Adipocyte (in vitro differentiated cells): ENCODE data around the gene ZDHHC3.

Source experiments
- DNase-seq: peaks from one replicate; pipeline ENCODE4 v3.0.0-alpha.2; 2015; ENCODE audit warnings: low read depth
- H3K27me3 ChIP-seq: replicated peaks from 2 replicates; pipeline ENCODE4 v1.7.0; 2013; ENCODE audit warnings: mild to moderate bottlenecking, low read length, moderate library complexity; ENCODE audit not compliant: control insufficient read depth, insufficient read depth
- H3K36me3 ChIP-seq: 2 replicates; pipeline ENCODE4 v1.7.0; 2013; ENCODE audit warnings: low read length, mild to moderate bottlenecking, moderate library complexity; ENCODE audit not compliant: control insufficient read depth, insufficient read depth, severe bottlenecking
- H3K4me1 ChIP-seq: 2 replicates; pipeline ENCODE4 v1.7.0; 2013; ENCODE audit warnings: mild to moderate bottlenecking, low read length, moderate library complexity; ENCODE audit not compliant: control insufficient read depth, insufficient read depth
- H3K4me3 ChIP-seq: 2 replicates; pipeline ENCODE4 v1.7.0; 2013; ENCODE audit warnings: mild to moderate bottlenecking, low read length, moderate library complexity
- H3K9ac ChIP-seq: 2 replicates; pipeline ENCODE4 v1.7.0; 2013; ENCODE audit warnings: mild to moderate bottlenecking, low read length, moderate library complexity
- H3K9me3 ChIP-seq: 2 replicates; pipeline ENCODE4 v1.7.0; 2013; ENCODE audit warnings: mild to moderate bottlenecking, low read length, moderate library complexity; ENCODE audit not compliant: control insufficient read depth

Gene ZDHHC3

GRCh38 chr3:44887101-44887500, 88.9 kb downstream of the ZDHHC3 start:
- no peak overlapping the region for H3K9ac ChIP-seq
- peaks cover 31% of the 10 kb centered on the region for H3K4me1 ChIP-seq
- H3K9me3 ChIP-seq, result peaks cover 3% of the 10 kb centered on the region
- DNase-seq, result no peak
- H3K27me3 ChIP-seq, result no peaks in the 10 kb centered on the region
- H3K36me3 ChIP-seq, result no peaks in the 10 kb centered on the region
- H3K4me3 ChIP-seq, result no peak overlapping the region

GRCh38 chr3:44886561-44886960, 89.4 kb downstream of the ZDHHC3 start:
- Histone ChIP-seq H3K36me3 (no peaks in the 10 kb centered on the region), H3K4me3 (no peak overlapping the region), H3K9me3 (peaks cover 3% of the 10 kb centered on the region), H3K9ac (no peak overlapping the region), H3K4me1 (peaks cover 31% of the 10 kb centered on the region), H3K27me3 (no peaks in the 10 kb centered on the region)
- no peak for DNase-seq

DNA sequence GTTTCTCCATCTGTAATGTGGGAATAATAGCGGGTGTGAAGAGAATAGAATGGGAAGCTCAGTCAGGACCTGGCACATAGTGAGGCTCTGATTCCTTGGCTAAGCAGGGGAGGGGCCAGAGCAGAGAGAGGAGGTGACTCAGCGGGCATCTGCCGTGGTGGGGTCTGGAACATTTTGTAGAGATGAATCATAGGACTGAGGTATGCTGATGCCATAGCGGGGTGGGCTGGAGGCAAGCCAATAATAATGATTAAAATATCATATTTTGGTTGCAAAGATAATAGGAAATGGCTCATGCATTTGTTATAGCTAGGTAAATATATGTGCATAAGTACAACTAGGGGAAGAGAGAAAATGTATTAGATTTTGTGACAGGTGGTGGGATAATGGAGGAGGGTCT, 90.4 kb downstream of the ZDHHC3 start:
- peaks cover 3% of the 10 kb centered on the region for H3K9me3 ChIP-seq
- DNase-seq, result peak; percentile 93
- H3K9ac ChIP-seq, result no peak overlapping the region
- no peak overlapping the region for H3K4me3 ChIP-seq
- no peaks in the 10 kb centered on the region for H3K36me3 ChIP-seq
- no peaks in the 10 kb centered on the region for H3K27me3 ChIP-seq
- H3K4me1 ChIP-seq, result peaks cover 31% of the 10 kb centered on the region

DNA sequence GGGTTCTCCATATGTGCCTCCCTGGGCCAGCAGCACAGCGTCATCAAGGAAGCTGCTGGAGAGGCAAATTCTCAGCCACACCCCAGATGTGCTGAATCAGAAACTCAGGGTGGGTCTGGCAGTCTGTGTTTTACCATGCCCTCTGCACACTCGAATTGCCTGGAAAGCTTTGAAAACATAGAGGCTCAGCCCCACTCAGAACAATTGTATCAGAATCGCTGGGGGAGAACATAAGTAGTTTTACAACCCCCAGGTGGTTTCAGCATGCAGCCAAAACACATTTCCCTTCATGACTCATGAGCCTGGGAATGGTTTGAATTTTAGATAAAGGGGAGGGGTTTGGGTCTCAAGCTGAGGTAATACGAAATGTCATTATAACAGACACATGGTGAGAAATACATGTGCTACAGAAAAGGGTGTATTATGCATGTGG, 92.0 kb downstream of the ZDHHC3 start:
- Histone ChIP-seq H3K4me1 (peaks cover 31% of the 10 kb centered on the region), H3K9me3 (peaks cover 3% of the 10 kb centered on the region), H3K4me3 (peak overlapping the region; percentile 9), H3K36me3 (no peaks in the 10 kb centered on the region), H3K9ac (peak overlapping the region; percentile 48), H3K27me3 (no peaks in the 10 kb centered on the region)
- DNase-seq, result peak; percentile 87

GRCh38 chr3:44883213-44883955, 92.6 kb downstream of the ZDHHC3 start:
- no peak for DNase-seq
- peak overlapping the region; percentile 48 for H3K9ac ChIP-seq
- no peaks in the 10 kb centered on the region for H3K36me3 ChIP-seq
- H3K4me1 ChIP-seq, result peaks cover 31% of the 10 kb centered on the region
- H3K4me3 ChIP-seq, result peak overlapping the region; percentile 9
- peaks cover 3% of the 10 kb centered on the region for H3K9me3 ChIP-seq
- H3K27me3 ChIP-seq, result no peaks in the 10 kb centered on the region

- no peak overlapping the region for H3K4me3 ChIP-seq
- peaks cover 19% of the 10 kb centered on the region for H3K4me1 ChIP-seq
- no peak overlapping the region for H3K9ac ChIP-seq
- no peaks in the 10 kb centered on the region for H3K27me3 ChIP-seq
- DNase-seq, result no peak
- no peaks in the 10 kb centered on the region for H3K36me3 ChIP-seq
- peaks cover 3% of the 10 kb centered on the region for H3K9me3 ChIP-seq
Measured at GRCh38 chr3:44880284-44880683, 95.7 kb downstream of the ZDHHC3 start.

- Histone ChIP-seq H3K9ac (no peak overlapping the region), H3K36me3 (no peaks in the 10 kb centered on the region), H3K9me3 (no peaks in the 10 kb centered on the region), H3K27me3 (no peaks in the 10 kb centered on the region), H3K4me3 (no peak overlapping the region), H3K4me1 (no peaks in the 10 kb centered on the region)
- no peak for DNase-seq
Measured at GRCh38 chr3:44877333-44877732, 98.6 kb downstream of the ZDHHC3 start.

- no peaks in the 10 kb centered on the region for H3K4me1 ChIP-seq
- H3K9me3 ChIP-seq, result no peaks in the 10 kb centered on the region
- no peaks in the 10 kb centered on the region for H3K27me3 ChIP-seq
- no peak overlapping the region for H3K9ac ChIP-seq
- DNase-seq, result no peak
- H3K4me3 ChIP-seq, result no peak overlapping the region
- no peaks in the 10 kb centered on the region for H3K36me3 ChIP-seq
Measured at GRCh38 chr3:44875596-44875995, 100.4 kb downstream of the ZDHHC3 start.
